T-cell (primary cell): Measurements from ENCODE around the gene AMOTL2. TPM values are rescaled to one million over a fixed set of nuclear protein-coding genes. Genes with fewer than 3 reads are reported as not detected.

Source experiments
- ATAC-seq, 4 experiments: fragments of 200-7000 bp in 3 of 4; fragments of 150-1000 bp in 1 of 4; cut with Tn5 transposase; replicated peaks in 1 of 4; 1 replicate in 3 of 4; 2 replicates in 1 of 4; pipeline ENCODE4 v1.10.0; 2021; ENCODE audit warnings: moderate library complexity in 3 of 4, mild to moderate bottlenecking in 2 of 4, moderate number of reproducible peaks in 1 of 4
- CTCF ChIA-PET, 2 donors: fragments of 300-600 bp; sonication (Branson Sonifier 250); formaldehyde crosslinking; loops; one replicate each; lab custom pipeline; 2022; ENCODE audit warnings: antibody characterized with exemption in 2 of 2; lab: Charles Lee
- POLR2A ChIA-PET, 2 donors: fragments of 300-600 bp; sonication (Branson Sonifier 250); formaldehyde crosslinking; loops; one replicate each; lab custom pipeline; 2022; ENCODE audit warnings: antibody characterized with exemption in 2 of 2; lab: Charles Lee
- DNase-seq, 35 experiments: peaks; one replicate each; pipeline versions ENCODE4 v3.0.0 to v3.0.0-alpha.2; 2013 to 2023
- H3K27ac ChIP-seq: one replicate; pipeline ENCODE4 v1.5.1; 2013; ENCODE audit warnings: low read length
- H3K27me3 ChIP-seq, 2 experiments: replicated peaks in 1 of 2; 1 replicate in 1 of 2; 2 replicates in 1 of 2; pipeline versions ENCODE4 v1.6.1 to v1.7.0; 2013; ENCODE audit warnings: low read length in 1 of 2, mixed read lengths in 1 of 2; ENCODE audit not compliant: control insufficient read depth in 2 of 2, insufficient read depth in 2 of 2; ENCODE audit errors: extremely low read depth in 1 of 2
- H3K36me3 ChIP-seq, 2 donors: 1 replicate in 1 of 2; 2 replicates in 1 of 2; pipeline versions ENCODE4 v1.6.1 to v1.7.0; 2013; ENCODE audit warnings: low read length in 1 of 2; ENCODE audit not compliant: control insufficient read depth in 2 of 2, insufficient read depth in 1 of 2; ENCODE audit errors: extremely low read depth in 1 of 2
- H3K4me1 ChIP-seq, 2 experiments: 1 replicate in 1 of 2; 2 replicates in 1 of 2; pipeline versions ENCODE4 v1.6.1 to v1.7.0; 2013; ENCODE audit warnings: low read length in 2 of 2, mixed read lengths in 1 of 2; ENCODE audit not compliant: insufficient read depth in 2 of 2, control insufficient read depth in 1 of 2; ENCODE audit errors: extremely low read depth in 1 of 2
- H3K4me3 ChIP-seq, 2 donors: 1 replicate in 1 of 2; 2 replicates in 1 of 2; pipeline versions ENCODE4 v1.5.1 to v1.7.0; 2013; ENCODE audit warnings: mild to moderate bottlenecking in 2 of 2, low read length in 1 of 2, moderate library complexity in 1 of 2; ENCODE audit not compliant: control insufficient read depth in 1 of 2; ENCODE audit errors: extremely low read depth in 1 of 2
- H3K9me3 ChIP-seq: 2 replicates; pipeline ENCODE4 v1.7.0; 2013
- H3K27ac Mint-ChIP-seq, 2 donors: one replicate each; pipeline ENCODE4 v1.8.0; 2020 to 2021; ENCODE audit warnings: mild to moderate bottlenecking in 2 of 2, mixed read lengths in 2 of 2
- H3K27me3 Mint-ChIP-seq, 2 donors: one replicate each; pipeline ENCODE4 v1.8.0; 2021 to 2022; ENCODE audit warnings: mixed read lengths in 2 of 2
- H3K36me3 Mint-ChIP-seq: one replicate; pipeline ENCODE4 v1.8.0; 2021; ENCODE audit warnings: mixed read lengths
- H3K4me1 Mint-ChIP-seq, 3 donors: one replicate each; pipeline ENCODE4 v1.8.0; 2020 to 2022; ENCODE audit warnings: mixed read lengths in 3 of 3, mild to moderate bottlenecking in 1 of 3
- H3K4me3 Mint-ChIP-seq, 3 donors: one replicate each; pipeline ENCODE4 v1.8.0; 2020 to 2022; ENCODE audit warnings: mild to moderate bottlenecking in 3 of 3, mixed read lengths in 3 of 3, moderate library complexity in 3 of 3
- H3K9me3 Mint-ChIP-seq, 3 donors: one replicate each; pipeline ENCODE4 v1.8.0; 2020 to 2022; ENCODE audit warnings: mixed read lengths in 3 of 3
- WGBS: methylation state at CpG from one replicate; pipeline ENCODE4 v1.1.5; 2013; ENCODE audit warnings: missing lambda C conversion rate; ENCODE audit not compliant: insufficient coverage; 5-methylcytosine and 5-hydroxymethylcytosine counted together
- total RNA-seq, 35 experiments: library from RNA in 6 of 35; stranded (reverse) in 6 of 35; fragments of 120-200 nt in 1 of 35; gene quantifications; one replicate each; pipeline versions ENCODE4 v1.2.1 to v1.2.4 and lab custom pipeline; 2013 to 2026

AMOTL2 gene
- total RNA-seq, 5 donors from 2014 or later (not counting 1 experiment from before 2014, with no cell fraction given), result 0.20 to 0.96 (median 0.76) TPM; not detected in 2

GRCh38 chr3:134345202-134345601 is 29.0 kb downstream of the AMOTL2 start:
- ATAC-seq (no peak), DNase-seq (no peak)
- no peak overlapping the region for H3K27ac Mint-ChIP-seq
- Histone ChIP-seq H3K27ac (no peak overlapping the region), H3K4me3 (no peak overlapping the region), H3K4me1 (no peaks in the 10 kb centered on the region), H3K9me3 (no peaks in the 10 kb centered on the region), H3K27me3 (peaks cover 0 to 4% of the 10 kb centered on the region in 2 experiments), H3K36me3 (no peaks in the 10 kb centered on the region)
- peaks cover 0 to 12% (median 11%) of the 10 kb centered on the region in 3 donors for H3K9me3 Mint-ChIP-seq
- no peak overlapping the region for H3K4me3 Mint-ChIP-seq
- H3K4me1 Mint-ChIP-seq, result no peaks in the 10 kb centered on the region
- H3K27me3 Mint-ChIP-seq, result no peaks in the 10 kb centered on the region
- 63% methylated on average over 1 of the region's 1 CpG for WGBS
- ChIA-PET CTCF (no interaction called here), POLR2A (no interaction called here)
- no peaks in the 10 kb centered on the region for H3K36me3 Mint-ChIP-seq

- Histone ChIP-seq H3K27ac (no peak overlapping the region), H3K4me1 (no peaks in the 10 kb centered on the region), H3K36me3 (no peaks in the 10 kb centered on the region), H3K9me3 (no peaks in the 10 kb centered on the region), H3K4me3 (no peak overlapping the region), H3K27me3 (peaks cover 0 to 4% of the 10 kb centered on the region in 2 experiments)
- Mint-ChIP-seq H3K36me3 (no peaks in the 10 kb centered on the region), H3K9me3 (peaks cover 0 to 12% (median 11%) of the 10 kb centered on the region in 3 donors), H3K4me3 (no peak overlapping the region), H3K27ac (no peak overlapping the region), H3K27me3 (no peaks in the 10 kb centered on the region), H3K4me1 (no peaks in the 10 kb centered on the region)
- DNase-seq, result no peak
- no peak for ATAC-seq
- 100% methylated on average over 1 of the region's 2 CpGs for WGBS
- CTCF ChIA-PET, result no interaction called here
- POLR2A ChIA-PET, result no interaction called here
Observed at GRCh38 chr3:134344560-134344959, 29.7 kb downstream of the AMOTL2 start.

GRCh38 chr3:134342259-134342658 is 32.0 kb downstream of the AMOTL2 start:
- ATAC-seq (no peak), DNase-seq (no peak)
- Histone ChIP-seq H3K36me3 (no peaks in the 10 kb centered on the region), H3K9me3 (no peaks in the 10 kb centered on the region), H3K27me3 (peaks cover 0 to 10% of the 10 kb centered on the region in 2 experiments), H3K27ac (no peak overlapping the region), H3K4me1 (no peaks in the 10 kb centered on the region), H3K4me3 (no peak overlapping the region)
- Mint-ChIP-seq H3K27ac (no peak overlapping the region), H3K36me3 (no peaks in the 10 kb centered on the region), H3K27me3 (no peaks in the 10 kb centered on the region), H3K9me3 (peaks cover 0 to 12% (median 11%) of the 10 kb centered on the region in 3 donors), H3K4me3 (no peak overlapping the region), H3K4me1 (no peaks in the 10 kb centered on the region)
- WGBS, result 71% methylated on average over 4 of the region's 9 CpGs
- POLR2A ChIA-PET, result no interaction called here
- CTCF ChIA-PET, result no interaction called here

- no peak for DNase-seq
- no peaks in the 10 kb centered on the region for H3K36me3 Mint-ChIP-seq
- H3K27ac Mint-ChIP-seq, result no peak overlapping the region
- H3K27me3 ChIP-seq, result peaks cover 0 to 10% of the 10 kb centered on the region in 2 experiments
- POLR2A ChIA-PET, result no interaction called here
- H3K27ac ChIP-seq, result no peak overlapping the region
- no peak overlapping the region for H3K4me3 ChIP-seq
- H3K36me3 ChIP-seq, result no peaks in the 10 kb centered on the region
- 59% methylated on average over 2 of the region's 2 CpGs for WGBS
- peaks cover 0 to 3% (median 2%) of the 10 kb centered on the region in 3 donors for H3K9me3 Mint-ChIP-seq
- no peaks in the 10 kb centered on the region for H3K4me1 ChIP-seq
- no peaks in the 10 kb centered on the region for H3K9me3 ChIP-seq
- no peak for ATAC-seq
- H3K4me3 Mint-ChIP-seq, result no peak overlapping the region
- H3K4me1 Mint-ChIP-seq, result no peaks in the 10 kb centered on the region
- no peaks in the 10 kb centered on the region for H3K27me3 Mint-ChIP-seq
- CTCF ChIA-PET, result no interaction called here
Observed at GRCh38 chr3:134341389-134341788, 32.9 kb downstream of the AMOTL2 start.

GRCh38 chr3:134340982-134341365 is 33.3 kb downstream of the AMOTL2 start:
- H3K9me3 ChIP-seq, result no peaks in the 10 kb centered on the region
- Mint-ChIP-seq H3K4me3 (no peak overlapping the region), H3K36me3 (no peaks in the 10 kb centered on the region), H3K27me3 (no peaks in the 10 kb centered on the region), H3K4me1 (no peaks in the 10 kb centered on the region), H3K27ac (no peak overlapping the region), H3K9me3 (no peaks in the 10 kb centered on the region)
- no peaks in the 10 kb centered on the region for H3K4me1 ChIP-seq
- H3K36me3 ChIP-seq, result no peaks in the 10 kb centered on the region
- no CpG with 5 or more reads among the region's 1 CpG for WGBS
- ATAC-seq (no peak), DNase-seq (no peak)
- H3K27ac ChIP-seq, result no peak overlapping the region
- H3K4me3 ChIP-seq, result no peak overlapping the region
- POLR2A ChIA-PET, result no interaction called here
- CTCF ChIA-PET, result no interaction called here
- peaks cover 0 to 10% of the 10 kb centered on the region in 2 experiments for H3K27me3 ChIP-seq

GRCh38 chr3:134340362-134340981 is 33.8 kb downstream of the AMOTL2 start:
- Histone ChIP-seq H3K4me3 (no peak overlapping the region), H3K36me3 (no peaks in the 10 kb centered on the region), H3K27ac (no peak overlapping the region), H3K9me3 (no peaks in the 10 kb centered on the region), H3K27me3 (peaks cover 0 to 7% of the 10 kb centered on the region in 2 experiments), H3K4me1 (no peaks in the 10 kb centered on the region)
- no peaks in the 10 kb centered on the region for H3K4me1 Mint-ChIP-seq
- no CpG with 5 or more reads among the region's 1 CpG for WGBS
- no peak for ATAC-seq
- no peaks in the 10 kb centered on the region for H3K36me3 Mint-ChIP-seq
- DNase-seq, result no peak
- H3K4me3 Mint-ChIP-seq, result no peak overlapping the region
- H3K9me3 Mint-ChIP-seq, result no peaks in the 10 kb centered on the region
- no peak overlapping the region for H3K27ac Mint-ChIP-seq
- CTCF ChIA-PET, result no interaction called here
- POLR2A ChIA-PET, result no interaction called here
- H3K27me3 Mint-ChIP-seq, result no peaks in the 10 kb centered on the region
